ENCODE measurements around the gene USF2.
"Not testable (repeated sequence)": the region's sequence is repeated elsewhere in the genome, so short reads cannot be mapped to it uniquely, and the experiment has no call there.

Gene USF2

GRCh38 chr19:35279985-35280821, 11.4 kb downstream of the USF2 start:
- DNase-seq (ENCODE audit: low read depth) = no peak
- no peak overlapping the region for H3K4me3 ChIP-seq (ENCODE audit: control insufficient read depth, low read depth, low read length)
- TF ChIP-seq CTCF (conservative IDR thresholded peaks at IDR 0.05; ENCODE audit: control insufficient read depth, insufficient read depth, low read depth, low read length) = no peak

GRCh38 chr19:35281303-35281702, 12.5 kb downstream of the USF2 start:
- no peak for DNase-seq (ENCODE audit: low read depth)
- no peak for TF ChIP-seq CTCF (conservative IDR thresholded peaks at IDR 0.05; ENCODE audit: control insufficient read depth, insufficient read depth, low read depth, low read length)
- H3K4me3 ChIP-seq (ENCODE audit: control insufficient read depth, low read depth, low read length) = no peak overlapping the region

GRCh38 chr19:35284153-35285094, 15.7 kb downstream of the USF2 start:
- H3K4me3 ChIP-seq (ENCODE audit: control insufficient read depth, low read depth, low read length) = no peak overlapping the region
- no peak for DNase-seq (ENCODE audit: low read depth)
- no peak for TF ChIP-seq CTCF (conservative IDR thresholded peaks at IDR 0.05; ENCODE audit: control insufficient read depth, insufficient read depth, low read depth, low read length)

GRCh38 chr19:35285095-35285449, 16.3 kb downstream of the USF2 start:
- no peak overlapping the region for H3K4me3 ChIP-seq (ENCODE audit: control insufficient read depth, low read depth, low read length)
- DNase-seq (ENCODE audit: low read depth) = no peak
- no peak for TF ChIP-seq CTCF (conservative IDR thresholded peaks at IDR 0.05; ENCODE audit: control insufficient read depth, insufficient read depth, low read depth, low read length)

- H3K4me3 ChIP-seq (ENCODE audit: control insufficient read depth, low read depth, low read length); DNase-seq (ENCODE audit: low read depth): not testable (repeated sequence)
Observed at GRCh38 chr19:35285465-35285864, 16.7 kb downstream of the USF2 start.

- not testable (repeated sequence) for DNase-seq (ENCODE audit: low read depth); H3K4me3 ChIP-seq (ENCODE audit: control insufficient read depth, low read depth, low read length)
Observed at GRCh38 chr19:35286101-35286500, 17.3 kb downstream of the USF2 start.

- no peak for TF ChIP-seq CTCF (conservative IDR thresholded peaks at IDR 0.05; ENCODE audit: control insufficient read depth, insufficient read depth, low read depth, low read length)
- no peak for DNase-seq (ENCODE audit: low read depth)
- no peak overlapping the region for H3K4me3 ChIP-seq (ENCODE audit: control insufficient read depth, low read depth, low read length)
Observed at GRCh38 chr19:35287713-35288112, 19.0 kb downstream of the USF2 start.

Data from fibroblast of mammary gland (primary cell).